Measurements from ENCODE around the gene POLR3A. TPM values are rescaled to one million over a fixed set of nuclear protein-coding genes. Genes with fewer than 3 reads are reported as not detected.

The POLR3A gene
- total RNA-seq, 1 donor from 2014 or later, result 14.7 TPM

DNA sequence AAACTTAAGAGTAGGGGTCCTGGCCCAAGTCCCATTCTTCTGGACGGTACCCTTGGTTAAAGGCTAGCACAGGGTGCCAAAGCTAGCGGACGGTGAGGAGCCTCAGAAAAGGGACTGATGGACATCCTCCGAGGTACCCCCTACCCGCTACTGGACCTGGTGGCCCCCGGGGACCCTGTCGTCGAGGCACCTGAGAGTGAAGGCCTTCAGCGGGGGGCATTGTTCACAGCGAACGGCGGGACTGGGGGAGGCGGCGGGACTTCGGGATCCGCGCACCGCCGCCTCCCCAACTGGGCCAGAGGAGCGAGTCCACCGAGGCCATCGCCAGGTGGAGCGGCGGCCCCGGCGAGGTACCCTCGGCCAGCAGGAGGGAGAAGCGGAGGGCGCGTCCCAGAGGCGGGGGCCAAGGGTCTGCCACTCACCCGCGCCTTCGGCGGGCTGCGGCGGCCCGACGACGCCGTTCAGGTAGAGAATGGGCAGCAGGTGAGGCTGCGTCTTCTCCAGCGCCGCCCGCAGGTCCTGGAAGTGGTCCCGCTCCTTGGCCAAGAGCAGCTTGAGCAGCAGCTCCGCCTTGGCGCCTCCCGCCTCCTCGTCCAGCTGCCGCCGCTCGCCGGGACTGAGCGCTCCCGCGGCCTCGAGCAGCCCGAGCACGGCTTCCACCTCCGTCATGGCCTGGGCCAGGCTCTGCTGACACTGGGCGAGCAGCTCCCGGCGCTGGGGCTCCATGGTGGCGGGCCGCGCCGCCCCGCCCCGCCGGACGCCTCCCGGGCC lies 103.3 kb downstream of the POLR3A start:
- TF ChIP-seq, protein P1, sequence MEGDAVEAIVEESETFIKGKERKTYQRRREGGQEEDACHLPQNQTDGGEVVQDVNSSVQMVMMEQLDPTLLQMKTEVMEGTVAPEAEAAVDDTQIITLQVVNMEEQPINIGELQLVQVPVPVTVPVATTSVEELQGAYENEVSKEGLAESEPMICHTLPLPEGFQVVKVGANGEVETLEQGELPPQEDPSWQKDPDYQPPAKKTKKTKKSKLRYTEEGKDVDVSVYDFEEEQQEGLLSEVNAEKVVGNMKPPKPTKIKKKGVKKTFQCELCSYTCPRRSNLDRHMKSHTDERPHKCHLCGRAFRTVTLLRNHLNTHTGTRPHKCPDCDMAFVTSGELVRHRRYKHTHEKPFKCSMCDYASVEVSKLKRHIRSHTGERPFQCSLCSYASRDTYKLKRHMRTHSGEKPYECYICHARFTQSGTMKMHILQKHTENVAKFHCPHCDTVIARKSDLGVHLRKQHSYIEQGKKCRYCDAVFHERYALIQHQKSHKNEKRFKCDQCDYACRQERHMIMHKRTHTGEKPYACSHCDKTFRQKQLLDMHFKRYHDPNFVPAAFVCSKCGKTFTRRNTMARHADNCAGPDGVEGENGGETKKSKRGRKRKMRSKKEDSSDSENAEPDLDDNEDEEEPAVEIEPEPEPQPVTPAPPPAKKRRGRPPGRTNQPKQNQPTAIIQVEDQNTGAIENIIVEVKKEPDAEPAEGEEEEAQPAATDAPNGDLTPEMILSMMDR (IDR thresholded peaks at IDR 0.05; ENCODE audit: insufficient read depth, low read length, severe bottlenecking), result peak; percentile 35
- Histone ChIP-seq H3K4me3 (ENCODE audit: low read depth, low read length) (peak overlapping the region; percentile 72), H3K27me3 (ENCODE audit: control insufficient read depth, insufficient read depth, low read length) (no peaks in the 10 kb centered on the region), H3K36me3 (ENCODE audit: control insufficient read depth, insufficient read depth, low read length) (peaks cover 2% of the 10 kb centered on the region)
- DNase-seq (ENCODE audit: low read depth), result peak; percentile 46
- FAIRE-seq, result no peak

DNA sequence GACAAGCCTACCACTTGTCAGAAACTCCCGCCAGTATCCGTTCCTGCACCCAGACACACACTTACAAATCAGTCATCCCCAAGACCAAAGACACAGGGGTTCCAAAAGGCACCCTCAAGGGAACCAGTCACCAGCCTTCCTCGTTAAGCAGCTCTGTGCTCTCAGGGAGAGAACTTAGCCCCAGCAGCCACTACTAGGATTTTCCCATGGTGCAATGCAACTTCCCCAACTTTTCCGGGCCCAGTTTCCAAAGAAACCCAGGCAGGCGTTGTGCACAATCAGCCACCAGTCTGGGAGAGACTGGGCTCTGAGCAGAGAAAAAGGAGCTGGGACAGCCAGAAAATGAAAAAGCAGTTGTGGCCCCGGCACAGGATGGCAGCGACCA lies 103.9 kb downstream of the POLR3A start:
- Histone ChIP-seq H3K4me3 (ENCODE audit: low read depth, low read length) (peak overlapping the region; percentile 72), H3K36me3 (ENCODE audit: control insufficient read depth, insufficient read depth, low read length) (peaks cover 2% of the 10 kb centered on the region), H3K27me3 (ENCODE audit: control insufficient read depth, insufficient read depth, low read length) (no peaks in the 10 kb centered on the region)
- FAIRE-seq (no peak), DNase-seq (ENCODE audit: low read depth) (peak; percentile 43)
- TF ChIP-seq, protein P1 (IDR thresholded peaks at IDR 0.05; ENCODE audit: insufficient read depth, low read length, severe bottlenecking), result no peak

DNA sequence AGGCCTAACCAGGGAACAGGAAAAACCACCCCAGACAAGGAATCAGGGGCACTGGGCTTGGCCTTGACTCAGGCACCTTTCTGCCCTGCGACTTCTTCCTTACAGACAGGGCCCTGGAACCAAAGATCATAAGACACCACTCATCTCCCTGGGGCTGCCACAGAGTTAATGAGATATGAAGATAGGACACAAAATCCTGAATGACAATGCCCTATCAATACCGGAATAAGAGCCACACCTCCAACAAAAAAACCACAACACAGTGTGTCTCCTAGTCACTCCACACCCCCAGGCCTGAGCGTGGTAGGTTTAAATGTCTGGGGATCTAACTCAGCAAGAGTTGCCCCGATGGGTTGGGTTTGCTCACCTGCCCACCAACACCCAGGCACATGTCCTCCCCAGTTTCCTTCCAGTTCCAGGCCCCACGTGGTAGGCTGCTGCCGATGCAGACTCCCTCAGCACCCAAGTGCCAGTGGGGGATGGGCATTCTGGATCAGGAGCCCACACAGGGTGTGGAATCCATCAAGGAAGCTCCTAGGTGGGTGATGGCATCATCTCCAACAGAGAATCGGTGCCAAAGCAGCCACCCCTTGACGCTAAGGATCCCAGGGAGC lies 106.6 kb downstream of the POLR3A start:
- DNase-seq (ENCODE audit: low read depth) (no peak), FAIRE-seq (no peak)
- no peak overlapping the region for H3K4me3 ChIP-seq (ENCODE audit: low read depth, low read length)
- no peaks in the 10 kb centered on the region for H3K27me3 ChIP-seq (ENCODE audit: control insufficient read depth, insufficient read depth, low read length)
- H3K36me3 ChIP-seq (ENCODE audit: control insufficient read depth, insufficient read depth, low read length), result peaks cover 2% of the 10 kb centered on the region
- TF ChIP-seq, protein P1 (IDR thresholded peaks at IDR 0.05; ENCODE audit: insufficient read depth, low read length, severe bottlenecking), result no peak

- DNase-seq (ENCODE audit: low read depth) (no peak), FAIRE-seq (no peak)
- Histone ChIP-seq H3K27me3 (ENCODE audit: control insufficient read depth, insufficient read depth, low read length) (no peaks in the 10 kb centered on the region), H3K36me3 (ENCODE audit: control insufficient read depth, insufficient read depth, low read length) (peaks cover 2% of the 10 kb centered on the region), H3K4me3 (ENCODE audit: low read depth, low read length) (no peak overlapping the region)
- TF ChIP-seq, protein P1 (IDR thresholded peaks at IDR 0.05; ENCODE audit: insufficient read depth, low read length, severe bottlenecking), result no peak
These were observed 107.3 kb downstream of the POLR3A start for GRCh38 chr10:77922055-77922454.

DNA sequence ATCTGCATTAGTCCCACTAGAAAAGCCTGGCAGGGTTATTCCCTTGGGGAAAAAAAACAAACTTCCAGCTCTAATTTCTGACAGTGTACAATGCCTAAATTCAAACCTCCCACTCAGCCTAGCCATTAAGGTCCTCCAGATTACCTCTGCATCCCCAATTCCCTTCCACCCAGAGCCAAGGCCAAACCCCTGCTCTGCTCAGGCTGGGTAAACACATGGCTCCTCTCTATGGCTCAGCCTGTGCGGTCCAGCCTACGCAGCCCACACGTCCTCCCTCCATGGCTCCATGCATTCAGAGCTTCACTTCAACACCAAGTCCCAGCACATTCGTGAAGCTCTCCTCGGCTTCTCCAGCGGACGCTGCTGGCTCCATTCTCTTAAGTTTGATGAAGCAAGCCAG lies 107.9 kb downstream of the POLR3A start:
- FAIRE-seq (no peak), DNase-seq (ENCODE audit: low read depth) (no peak)
- Histone ChIP-seq H3K4me3 (ENCODE audit: low read depth, low read length) (no peak overlapping the region), H3K27me3 (ENCODE audit: control insufficient read depth, insufficient read depth, low read length) (no peaks in the 10 kb centered on the region), H3K36me3 (ENCODE audit: control insufficient read depth, insufficient read depth, low read length) (peaks cover 2% of the 10 kb centered on the region)
- TF ChIP-seq, protein P1 (IDR thresholded peaks at IDR 0.05; ENCODE audit: insufficient read depth, low read length, severe bottlenecking), result no peak
